SK-N-SH (cell line): Measurements from ENCODE around the gene SNTG2. TPM values are rescaled to one million over a fixed set of nuclear protein-coding genes. Genes with fewer than 3 reads are reported as not detected.

Experiments
- CTCF ChIA-PET: fragments of 300-600, 350-600 bp; formaldehyde crosslinking; extraction: SDS; loops from one replicate; lab custom pipeline; 2021; lab: Yijun Ruan, JAX
- POLR2A ChIA-PET: fragments of 350-600 bp; sonication (Branson Sonifier 250); formaldehyde crosslinking; extraction: SDS; loops from one replicate; lab custom pipeline; 2020; ENCODE audit warnings: antibody characterized with exemption, inconsistent platforms; lab: Yijun Ruan, JAX
- DNase-seq: peaks from one replicate; pipeline ENCODE4 v3.0.0; 2012
- H2AFZ ChIP-seq: fragments of 200-600 bp; sonication (generic); 2 replicates; pipeline ENCODE4 v1.8.1; 2016; ENCODE audit warnings: antibody characterized with exemption, mild to moderate bottlenecking, low read depth
- H3F3A ChIP-seq: fragments of 200-600 bp; sonication (generic); replicated peaks from 2 replicates; pipeline ENCODE3; 2016; ENCODE audit warnings: antibody characterized with exemption, mild to moderate bottlenecking; ENCODE audit not compliant: insufficient read depth
- H3K27ac ChIP-seq, 2 experiments: fragments of 200-500 bp in 1 of 2; fragments of 200-600 bp in 1 of 2; sonication (Bioruptor generic) in 1 of 2; sonication (generic), shearing (Covaris generic) in 1 of 2; 2 replicates each; pipeline versions ENCODE4 v1.5.1 to v1.6.1; 2014 to 2016; ENCODE audit warnings: low read depth in 2 of 2, inconsistent platforms in 1 of 2, low read length in 1 of 2, mild to moderate bottlenecking in 1 of 2, mixed read lengths in 1 of 2
- H3K27me3 ChIP-seq: fragments of 200-600 bp; sonication (generic), shearing (Covaris generic); 2 replicates; pipeline ENCODE4 v1.6.1; 2016; ENCODE audit warnings: mixed run types; ENCODE audit not compliant: insufficient read depth
- H3K36me3 ChIP-seq, 2 experiments: fragments of 200-500 bp in 1 of 2; fragments of 200-600 bp in 1 of 2; sonication (Bioruptor generic) in 1 of 2; sonication (generic) in 1 of 2; replicated peaks in 1 of 2; 2 replicates each; pipeline versions ENCODE3 to v1.5.1; 2014 to 2016; ENCODE audit warnings: low read length in 1 of 2, mild to moderate bottlenecking in 1 of 2; ENCODE audit not compliant: insufficient read depth in 2 of 2, control insufficient read depth in 1 of 2
- H3K4me1 ChIP-seq, 2 experiments: fragments of 200-500 bp in 1 of 2; fragments of 200-600 bp in 1 of 2; sonication (Bioruptor generic) in 1 of 2; sonication (generic), shearing (Covaris generic) in 1 of 2; 2 replicates each; pipeline versions ENCODE4 v1.5.1 to v1.6.1; 2014 to 2016; ENCODE audit warnings: low read depth in 1 of 2, low read length in 1 of 2, mixed run types in 1 of 2; ENCODE audit not compliant: insufficient read depth in 2 of 2, control insufficient read depth in 1 of 2
- H3K4me2 ChIP-seq: fragments of 200-600 bp; sonication (generic), shearing (Covaris generic); 2 replicates; pipeline ENCODE4 v1.6.1; 2017; ENCODE audit warnings: mixed run types
- H3K4me3 ChIP-seq, 2 experiments: fragments of 200-500 bp in 1 of 2; fragments of 200-600 bp in 1 of 2; sonication (Bioruptor generic) in 1 of 2; sonication (generic), shearing (Covaris generic) in 1 of 2; 2 replicates each; pipeline versions ENCODE4 v1.5.1 to v1.8.1; 2014 to 2016; ENCODE audit warnings: low read depth in 2 of 2, inconsistent platforms in 1 of 2, low read length in 1 of 2, mild to moderate bottlenecking in 1 of 2, mixed read lengths in 1 of 2, moderate library complexity in 1 of 2
- H3K79me2 ChIP-seq: fragments of 200-600 bp; sonication (generic); 2 replicates; pipeline ENCODE4 v1.8.1; 2017; ENCODE audit warnings: mild to moderate bottlenecking; ENCODE audit not compliant: insufficient read depth
- H3K9ac ChIP-seq: fragments of 200-600 bp; sonication (generic); 2 replicates; pipeline ENCODE4 v1.6.1; 2017; ENCODE audit warnings: mixed run types
- H3K9me2 ChIP-seq: fragments of 200-600 bp; sonication (generic); 2 replicates; pipeline ENCODE4 v1.6.1; 2017; ENCODE audit warnings: mixed run types
- H3K9me3 ChIP-seq: fragments of 200-600 bp; sonication (generic); 2 replicates; pipeline ENCODE4 v1.6.1; 2017; ENCODE audit warnings: mixed run types, mild to moderate bottlenecking, moderate library complexity
- H4K20me1 ChIP-seq: fragments of 200-600 bp; sonication (generic); 2 replicates; pipeline ENCODE4 v1.6.1; 2017; ENCODE audit warnings: mild to moderate bottlenecking, mixed run types; ENCODE audit not compliant: insufficient read depth
- CTCF ChIP-seq: fragments of 200-600 bp; sonication (generic); IDR thresholded peaks from 2 replicates; pipeline ENCODE4 v1.6.1; 2017; ENCODE audit warnings: antibody characterized with exemption, mild to moderate bottlenecking, moderate library complexity
- ELF1 ChIP-seq: IDR thresholded peaks from 2 replicates; pipeline ENCODE4 v1.4.0; 2012
- EP300 ChIP-seq, 2 experiments: IDR thresholded peaks; 2 replicates each; pipeline versions ENCODE4 v1.4.0 to v1.6.1; 2012; ENCODE audit warnings: borderline replicate concordance in 1 of 2, low read depth in 1 of 2, low read length in 1 of 2
- FOSL2 ChIP-seq: IDR thresholded peaks from 2 replicates; pipeline ENCODE4 v1.4.0; 2012; ENCODE audit warnings: low read depth, mild to moderate bottlenecking, moderate library complexity, borderline replicate concordance
- GATA2 ChIP-seq: sonication (generic); formaldehyde crosslinking; IDR thresholded peaks from 2 replicates; pipeline ENCODE4 v1.5.0; 2020; ENCODE audit warnings: mild to moderate bottlenecking, missing genetic modification reagents
- JUND ChIP-seq: IDR thresholded peaks from 2 replicates; pipeline ENCODE4 v1.4.0; 2012
- MAX ChIP-seq: IDR thresholded peaks from 2 replicates; pipeline ENCODE4 v1.4.0; 2012; ENCODE audit warnings: low read depth
- MEF2A ChIP-seq: IDR thresholded peaks from 2 replicates; pipeline ENCODE4 v1.4.0; 2012; ENCODE audit warnings: low read depth, borderline replicate concordance
- MXI1 ChIP-seq: IDR thresholded peaks from 2 replicates; pipeline ENCODE4 v1.6.1; 2012; ENCODE audit warnings: mild to moderate bottlenecking, low read depth, low read length, improper control_type of control experiment
- NRF1 ChIP-seq: IDR thresholded peaks from 2 replicates; pipeline ENCODE4 v1.6.1; 2012; ENCODE audit warnings: low read depth, mild to moderate bottlenecking, low read length
- PBX3 ChIP-seq: IDR thresholded peaks from 2 replicates; pipeline ENCODE4; 2012
- POLR2AphosphoS5 ChIP-seq: IDR thresholded peaks from 2 replicates; pipeline ENCODE4 v1.6.1; 2012; ENCODE audit warnings: low read depth, low read length
- RAD21 ChIP-seq: IDR thresholded peaks from 2 replicates; pipeline ENCODE4 v1.6.1; 2012; ENCODE audit warnings: mild to moderate bottlenecking, low read length
- RFX5 ChIP-seq: IDR thresholded peaks from 2 replicates; pipeline ENCODE4 v1.6.1; 2012; ENCODE audit warnings: mild to moderate bottlenecking, improper control_type of control experiment, low read length
- RXRA ChIP-seq: IDR thresholded peaks from 2 replicates; pipeline ENCODE4 v1.4.0; 2012; ENCODE audit warnings: low read depth, mild to moderate bottlenecking, borderline replicate concordance
- SMC3 ChIP-seq: IDR thresholded peaks from 2 replicates; pipeline ENCODE4 v1.6.1; 2012; ENCODE audit warnings: low read depth, low read length, improper control_type of control experiment
- TAF1 ChIP-seq: IDR thresholded peaks from 2 replicates; pipeline ENCODE4 v1.6.1; 2012; ENCODE audit warnings: low read depth, mild to moderate bottlenecking, low read length, moderate library complexity, borderline replicate concordance
- TCF12 ChIP-seq: IDR thresholded peaks from 2 replicates; pipeline ENCODE4 v1.4.0; 2012
- TEAD4 ChIP-seq: IDR thresholded peaks from 2 replicates; pipeline ENCODE4 v1.4.0; 2012; ENCODE audit warnings: mild to moderate bottlenecking, borderline replicate concordance; ENCODE audit not compliant: insufficient read depth
- WGBS: methylation state at CpG from one replicate; pipeline ENCODE4 v1.1.6; 2017; ENCODE audit warnings: low lambda C conversion rate; 5-methylcytosine and 5-hydroxymethylcytosine counted together
- polyA plus RNA-seq, 3 experiments: library from polyadenylated mRNA; depleted of rRNA; stranded (reverse); fragments of >200 nt; gene quantifications; 2 replicates each; pipeline ENCODE4 v1.2.3, GENCODE V29; 2012
- TF ChIP-seq, protein P1 (sequence below): fragments of 150-350 bp; IDR thresholded peaks from 2 replicates; pipeline ENCODE4 v1.6.1; 2016; ENCODE audit warnings: mild to moderate bottlenecking, low read depth, low read length
- TF ChIP-seq, protein P2 (sequence below): IDR thresholded peaks from 2 replicates; pipeline ENCODE4 v1.6.1; 2012; ENCODE audit warnings: mild to moderate bottlenecking, low read depth, low read length, moderate library complexity

Gene SNTG2
- polyA plus RNA-seq, 1 of the 3 experiments (the other 2 are of a cell fraction): not detected

GRCh38 chr2:1397350-1397749 is 446.7 kb downstream of the SNTG2 start:
- 4% methylated on average over 4 of the region's 4 CpGs for WGBS
- no peaks in the 10 kb centered on the region; a peak in 1 of 4 replicates for H3K4me1 ChIP-seq
- TF ChIP-seq TAF1: no peak
- no peak for TF ChIP-seq NRF1
- TF ChIP-seq RAD21: no peak
- TF ChIP-seq JUND: no peak
- no peak for TF ChIP-seq GATA2 (CRISPR knock-in tag)
- TF ChIP-seq ELF1: no peak
- no peak for TF ChIP-seq MAX
- TF ChIP-seq CTCF: no peak
- TF ChIP-seq TEAD4: no peak
- TF ChIP-seq MXI1: no peak
- no peak for TF ChIP-seq MEF2A
- no peak for TF ChIP-seq PBX3
- TF ChIP-seq, all 33 proteins: peak for 0
- H3K4me3 ChIP-seq: no peak overlapping the region
- no peaks in the 10 kb centered on the region for H3K79me2 ChIP-seq
- CTCF ChIA-PET: interaction anchor here (1.0 to 1.1 kb wide), 2 partner anchors 16 to 20 kb away, joined by 3 read pairs; no protein-coding TSS in a partner anchor
- no peak overlapping the region for H3K27ac ChIP-seq
- DNase-seq: no peak
- no peak overlapping the region for H3K4me2 ChIP-seq
- H3K9ac ChIP-seq: no peak overlapping the region
- H3K27me3 ChIP-seq: no peaks in the 10 kb centered on the region
- no peaks in the 10 kb centered on the region for H3F3A ChIP-seq
- H4K20me1 ChIP-seq: no peaks in the 10 kb centered on the region
- POLR2A ChIA-PET: no interaction called here
- no peaks in the 10 kb centered on the region for H3K9me2 ChIP-seq
- no peak overlapping the region for H2AFZ ChIP-seq
- peaks cover 1% of the 10 kb centered on the region; the same call in 1 of the 2 replicates for H3K9me3 ChIP-seq
- no peaks in the 10 kb centered on the region for H3K36me3 ChIP-seq

DNA sequence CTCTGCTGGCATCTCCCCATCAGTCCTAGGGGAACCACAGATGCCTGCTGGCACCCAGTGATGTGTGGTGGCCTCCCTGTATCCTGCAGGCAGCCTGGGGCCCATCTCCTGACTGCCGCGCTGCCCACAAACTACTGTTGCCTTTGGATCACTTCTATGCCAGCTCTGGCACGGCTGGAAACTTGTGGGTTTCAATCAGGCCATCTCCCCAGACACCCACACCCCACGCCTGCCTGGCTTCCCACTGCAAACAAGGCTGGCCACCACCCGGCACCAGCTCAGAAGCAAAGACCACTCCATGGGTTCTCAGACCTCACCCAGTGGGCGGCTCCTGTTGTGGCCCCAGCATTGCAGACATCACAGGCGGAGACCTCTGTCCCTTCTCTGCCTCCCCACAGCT is 447.5 kb downstream of the SNTG2 start:
- TF ChIP-seq SMC3 (no peak), GATA2 (CRISPR knock-in tag) (no peak), RXRA (no peak), EP300 (IDR thresholded peaks at IDR 0.05; ENCODE audit: borderline replicate concordance in 1 of 2, low read depth in 1 of 2, low read length in 1 of 2) (no peak), MAX (no peak), TCF12 (no peak), RFX5 (no peak), POLR2AphosphoS5 (no peak), NRF1 (no peak), FOSL2 (no peak), TAF1 (no peak)
- TF ChIP-seq, protein P1, sequence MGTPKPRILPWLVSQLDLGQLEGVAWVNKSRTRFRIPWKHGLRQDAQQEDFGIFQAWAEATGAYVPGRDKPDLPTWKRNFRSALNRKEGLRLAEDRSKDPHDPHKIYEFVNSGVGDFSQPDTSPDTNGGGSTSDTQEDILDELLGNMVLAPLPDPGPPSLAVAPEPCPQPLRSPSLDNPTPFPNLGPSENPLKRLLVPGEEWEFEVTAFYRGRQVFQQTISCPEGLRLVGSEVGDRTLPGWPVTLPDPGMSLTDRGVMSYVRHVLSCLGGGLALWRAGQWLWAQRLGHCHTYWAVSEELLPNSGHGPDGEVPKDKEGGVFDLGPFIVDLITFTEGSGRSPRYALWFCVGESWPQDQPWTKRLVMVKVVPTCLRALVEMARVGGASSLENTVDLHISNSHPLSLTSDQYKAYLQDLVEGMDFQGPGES: no peak
- TF ChIP-seq, protein P2, sequence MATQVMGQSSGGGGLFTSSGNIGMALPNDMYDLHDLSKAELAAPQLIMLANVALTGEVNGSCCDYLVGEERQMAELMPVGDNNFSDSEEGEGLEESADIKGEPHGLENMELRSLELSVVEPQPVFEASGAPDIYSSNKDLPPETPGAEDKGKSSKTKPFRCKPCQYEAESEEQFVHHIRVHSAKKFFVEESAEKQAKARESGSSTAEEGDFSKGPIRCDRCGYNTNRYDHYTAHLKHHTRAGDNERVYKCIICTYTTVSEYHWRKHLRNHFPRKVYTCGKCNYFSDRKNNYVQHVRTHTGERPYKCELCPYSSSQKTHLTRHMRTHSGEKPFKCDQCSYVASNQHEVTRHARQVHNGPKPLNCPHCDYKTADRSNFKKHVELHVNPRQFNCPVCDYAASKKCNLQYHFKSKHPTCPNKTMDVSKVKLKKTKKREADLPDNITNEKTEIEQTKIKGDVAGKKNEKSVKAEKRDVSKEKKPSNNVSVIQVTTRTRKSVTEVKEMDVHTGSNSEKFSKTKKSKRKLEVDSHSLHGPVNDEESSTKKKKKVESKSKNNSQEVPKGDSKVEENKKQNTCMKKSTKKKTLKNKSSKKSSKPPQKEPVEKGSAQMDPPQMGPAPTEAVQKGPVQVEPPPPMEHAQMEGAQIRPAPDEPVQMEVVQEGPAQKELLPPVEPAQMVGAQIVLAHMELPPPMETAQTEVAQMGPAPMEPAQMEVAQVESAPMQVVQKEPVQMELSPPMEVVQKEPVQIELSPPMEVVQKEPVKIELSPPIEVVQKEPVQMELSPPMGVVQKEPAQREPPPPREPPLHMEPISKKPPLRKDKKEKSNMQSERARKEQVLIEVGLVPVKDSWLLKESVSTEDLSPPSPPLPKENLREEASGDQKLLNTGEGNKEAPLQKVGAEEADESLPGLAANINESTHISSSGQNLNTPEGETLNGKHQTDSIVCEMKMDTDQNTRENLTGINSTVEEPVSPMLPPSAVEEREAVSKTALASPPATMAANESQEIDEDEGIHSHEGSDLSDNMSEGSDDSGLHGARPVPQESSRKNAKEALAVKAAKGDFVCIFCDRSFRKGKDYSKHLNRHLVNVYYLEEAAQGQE: no peak
- Histone ChIP-seq H3K9me3 (no peaks in the 10 kb centered on the region), H3K4me3 (no peak overlapping the region), H3K79me2 (no peaks in the 10 kb centered on the region), H3K9me2 (no peaks in the 10 kb centered on the region), H3K4me1 (no peaks in the 10 kb centered on the region; a peak in 1 of 4 replicates), H3K9ac (no peak overlapping the region), H3F3A (no peaks in the 10 kb centered on the region), H4K20me1 (no peaks in the 10 kb centered on the region), H3K36me3 (no peaks in the 10 kb centered on the region), H2AFZ (no peak overlapping the region), H3K27ac (no peak overlapping the region), H3K27me3 (no peaks in the 10 kb centered on the region), H3K4me2 (no peak overlapping the region)
- ChIA-PET POLR2A (interaction anchor here (0.6 kb wide), 1 partner anchor 63 kb away, joined by 3 read pairs; no protein-coding TSS in a partner anchor), CTCF (interaction anchor here (1.1 kb wide), 1 partner anchor 21 kb away, joined by 3 read pairs; no protein-coding TSS in a partner anchor)
- DNase-seq: no peak
- WGBS: 42% methylated on average over 7 of the region's 7 CpGs
